HG03135 (cell line): Measurements from ENCODE around the gene MACO1.
"Not testable (repeated sequence)": the region's sequence is repeated elsewhere in the genome, so short reads cannot be mapped to it uniquely, and the experiment has no call there.

Experiments
- ATAC-seq: cut with Tn5 transposase; IDR thresholded peaks from one replicate; pipeline ENCODE4 v1.9.1; 2021; ENCODE audit warnings: mild to moderate bottlenecking, moderate library complexity; ENCODE audit not compliant: unreplicated experiment

Gene MACO1

DNA sequence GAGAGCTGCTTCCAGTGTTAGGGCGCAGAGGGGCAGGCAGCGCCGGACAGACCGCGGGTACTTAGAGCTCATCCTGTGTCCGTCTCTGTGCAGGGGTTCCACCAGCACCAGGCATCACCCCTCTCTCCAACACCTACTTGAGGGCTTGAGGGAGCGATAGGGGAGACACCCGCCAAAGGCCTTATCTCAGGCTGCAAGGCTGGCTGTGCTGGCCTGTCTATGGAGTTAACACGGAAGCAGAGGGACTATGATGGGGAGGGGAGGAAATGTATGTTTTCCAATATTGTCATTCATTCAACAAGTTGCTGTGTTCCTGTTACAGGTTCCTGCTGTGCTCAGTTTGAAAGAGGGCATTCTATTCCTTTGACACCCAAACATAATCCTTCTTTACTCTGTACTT, 10.0 kb upstream of the MACO1 start, which contains the start of gene RHCE:
Gene RHCE (minus strand): TSS at position 111 of the 400 bp plus-strand sequence. CDS start 39 bp downstream, at position 72.
- ATAC-seq: not testable (repeated sequence)

DNA sequence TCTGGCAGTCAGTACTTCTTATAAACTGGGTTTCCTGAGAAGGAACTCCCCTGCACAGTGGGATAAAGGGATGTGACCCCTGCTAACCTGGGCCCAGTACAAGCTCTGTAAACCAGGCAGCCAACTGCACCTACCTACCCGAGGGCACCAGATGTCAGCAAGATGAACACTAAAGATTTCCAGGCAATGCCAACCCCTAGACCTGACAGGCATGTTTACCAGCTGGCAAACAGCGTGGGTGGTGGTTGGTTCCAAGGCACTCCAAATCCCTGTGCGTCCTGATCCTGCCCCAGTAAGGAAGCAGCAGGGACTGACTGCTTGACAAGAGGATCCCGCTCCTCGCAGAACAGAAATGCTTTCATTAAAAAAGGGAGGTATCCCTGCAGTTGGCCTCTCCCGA, 7.5 kb upstream of the MACO1 start:
- not testable (repeated sequence) for ATAC-seq

DNA sequence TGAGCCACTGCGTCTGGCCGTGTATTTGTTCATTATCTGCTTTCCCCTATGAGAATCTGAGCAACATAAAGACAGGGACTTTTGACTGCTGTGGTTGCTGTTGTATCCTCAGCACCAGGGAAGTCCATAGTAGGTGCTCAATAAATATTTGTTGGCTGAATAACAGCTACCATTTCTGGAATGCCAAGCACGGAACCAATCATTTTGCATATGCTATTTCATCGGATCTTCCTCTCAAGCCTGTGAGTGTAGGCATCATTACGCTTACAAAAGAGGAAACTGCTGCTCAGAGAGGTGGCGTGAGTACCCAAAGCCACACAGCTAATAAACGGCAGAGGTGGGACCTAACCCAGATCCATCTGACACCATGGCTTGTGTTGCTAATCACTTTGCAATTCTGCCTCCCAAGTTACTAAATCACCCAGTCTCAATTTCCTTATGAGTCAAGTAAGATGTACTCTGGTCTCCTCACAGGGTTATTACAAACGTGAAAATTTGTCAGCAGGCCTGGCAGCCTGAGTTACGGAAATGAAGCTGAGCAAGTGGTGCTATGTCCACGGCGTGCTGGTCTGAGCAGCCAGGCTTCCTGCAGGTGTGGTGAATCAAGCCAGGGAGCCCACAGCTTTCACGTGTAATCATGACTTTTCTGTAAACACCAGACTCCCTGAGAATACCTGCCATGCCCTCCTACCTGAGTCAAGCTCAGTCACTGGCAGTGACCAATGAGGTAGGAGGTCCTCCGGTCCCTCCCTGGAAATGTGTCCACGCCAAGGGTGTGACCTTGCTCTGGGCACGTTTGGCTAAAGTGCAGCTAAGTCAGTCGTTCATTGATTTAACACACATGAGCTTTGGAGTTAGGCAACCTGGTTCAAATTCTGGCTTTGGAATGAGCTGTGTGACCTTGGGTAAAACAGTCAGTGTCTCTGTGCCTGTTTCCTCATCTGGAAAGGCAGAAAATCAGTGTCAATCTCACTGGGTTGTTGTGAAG, 5.3 kb upstream of the MACO1 start:
- ATAC-seq: no peak

DNA sequence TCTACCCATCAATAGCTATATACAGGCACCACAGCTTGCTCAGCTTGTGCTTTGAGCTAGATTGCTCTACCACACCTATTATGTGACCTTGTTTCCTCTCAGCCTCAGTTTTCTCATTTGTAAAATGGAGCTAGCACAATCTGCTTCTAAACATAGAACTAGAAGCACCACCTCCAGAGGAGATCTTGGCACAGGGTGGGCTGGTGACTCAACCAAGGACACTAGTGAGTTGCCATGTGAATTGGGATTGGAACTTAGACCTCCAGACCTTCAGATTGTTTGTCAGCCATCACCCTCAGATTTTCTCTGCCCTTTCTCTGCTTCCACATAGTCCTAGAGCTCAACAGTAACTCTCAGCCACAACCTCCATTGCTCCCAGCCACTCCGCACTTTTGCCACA, 3.0 kb upstream of the MACO1 start:
- ATAC-seq: no peak

DNA sequence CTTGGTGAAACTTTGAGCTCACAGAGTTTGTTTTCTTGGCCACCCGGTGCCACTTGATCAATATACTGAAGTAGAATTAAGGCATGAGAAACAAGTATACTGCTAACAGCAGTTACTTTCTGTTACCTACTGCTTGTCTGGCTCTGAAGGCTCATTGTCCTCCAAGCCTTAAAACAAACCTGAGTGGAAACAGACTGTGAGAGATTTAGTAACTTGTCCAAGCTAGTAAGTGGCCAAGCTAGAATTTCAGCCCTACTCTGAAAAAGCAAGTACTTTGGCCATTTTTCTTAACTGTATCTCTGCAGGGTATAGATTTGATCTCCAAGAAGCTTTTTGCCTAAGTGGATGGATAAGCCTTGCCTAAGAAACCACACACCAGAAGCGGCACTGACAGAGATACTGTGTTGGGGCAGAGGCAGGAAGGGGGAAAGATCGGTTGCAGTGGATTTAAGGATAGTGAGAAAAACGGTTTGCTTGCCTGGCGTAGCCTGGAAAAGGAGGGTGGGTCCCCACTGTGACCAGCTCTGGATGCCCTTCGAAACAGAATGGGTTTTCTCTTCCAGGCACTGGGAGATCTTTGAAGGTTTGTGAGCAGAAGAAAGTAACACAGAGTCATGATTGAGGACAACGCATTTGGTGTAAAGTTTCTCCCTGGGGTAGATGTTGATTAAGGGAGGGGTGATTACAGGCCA, 2.1 kb upstream of the MACO1 start:
- no peak for ATAC-seq

DNA sequence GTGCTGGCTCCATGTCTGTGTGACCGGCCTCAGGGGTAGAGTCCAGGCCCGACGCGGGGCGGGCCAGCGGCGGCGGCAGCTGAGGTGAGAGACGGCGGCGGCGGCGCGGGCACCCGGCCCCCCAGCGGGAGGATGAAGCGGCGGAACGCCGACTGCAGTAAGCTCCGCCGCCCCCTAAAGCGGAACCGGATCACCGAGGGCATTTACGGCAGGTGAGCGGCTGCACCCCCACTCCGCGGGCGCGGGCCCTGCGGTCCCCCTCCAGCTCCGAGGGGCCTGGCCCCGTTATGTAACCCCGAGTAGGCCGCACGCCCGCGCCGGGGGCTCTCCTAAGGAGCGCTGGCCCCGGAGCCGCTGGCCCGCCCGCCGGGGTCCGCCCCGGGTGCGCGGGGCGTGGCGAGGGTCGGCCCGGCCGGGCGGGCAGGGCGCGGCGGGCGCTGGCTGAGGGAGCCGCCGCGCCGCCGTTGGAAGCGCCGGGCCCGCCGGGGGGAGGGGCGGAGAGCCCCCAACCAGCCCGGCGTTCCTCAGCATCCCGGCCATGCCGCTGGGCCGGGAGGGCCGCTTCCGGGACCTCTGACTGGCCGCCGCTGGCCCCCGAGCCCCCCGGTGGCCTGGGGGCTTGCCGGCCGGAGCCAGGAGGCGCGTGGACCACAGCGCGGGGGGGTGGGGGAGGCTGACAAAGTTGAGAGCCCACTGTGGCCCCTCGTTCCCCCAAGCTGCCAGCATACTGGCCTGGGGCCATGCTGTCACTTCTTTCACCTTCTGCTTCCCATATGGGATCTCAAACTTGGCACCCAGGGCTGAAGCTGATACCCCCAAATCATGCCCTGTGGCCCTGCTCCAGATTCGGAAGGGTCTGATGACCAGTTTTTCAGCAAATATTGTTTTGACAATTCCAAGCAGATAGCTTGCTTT, 527 bp downstream of the MACO1 start:
- ATAC-seq: peak; percentile 27

DNA sequence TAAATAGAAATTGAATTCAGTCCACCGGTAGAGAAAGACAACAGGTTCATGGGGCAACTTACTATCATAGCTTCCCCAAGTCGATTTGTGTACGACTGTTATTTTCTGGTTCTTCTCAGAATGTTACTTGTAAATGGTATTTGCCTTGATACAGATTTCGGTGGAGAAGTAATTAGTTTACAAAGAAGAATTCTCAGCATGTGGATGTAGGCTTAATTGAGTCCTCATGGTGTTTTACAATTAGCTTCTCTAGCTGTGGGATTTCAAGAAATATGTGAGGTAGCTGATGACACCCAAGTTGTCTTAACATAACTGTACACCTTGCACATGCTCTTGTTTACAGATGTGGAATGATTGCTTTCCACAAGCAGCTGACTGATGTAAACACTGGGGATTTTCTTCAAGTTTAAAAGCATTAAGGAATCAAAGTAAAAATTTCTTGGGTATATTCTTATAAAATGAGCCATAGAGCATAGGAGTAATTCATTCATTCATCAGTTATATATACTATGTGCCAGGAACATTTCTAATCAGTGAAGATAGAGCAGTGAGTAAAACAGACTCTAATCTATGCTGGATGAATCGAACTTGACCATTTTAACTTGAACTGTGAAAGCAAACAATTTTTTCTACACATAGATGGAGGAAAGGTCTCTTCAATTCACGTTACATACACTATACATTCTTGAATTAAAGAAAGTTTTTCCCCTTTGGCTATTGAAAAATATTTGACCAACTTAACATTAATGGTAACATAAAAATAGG, 1.4 kb downstream of the MACO1 start:
- ATAC-seq: no peak

DNA sequence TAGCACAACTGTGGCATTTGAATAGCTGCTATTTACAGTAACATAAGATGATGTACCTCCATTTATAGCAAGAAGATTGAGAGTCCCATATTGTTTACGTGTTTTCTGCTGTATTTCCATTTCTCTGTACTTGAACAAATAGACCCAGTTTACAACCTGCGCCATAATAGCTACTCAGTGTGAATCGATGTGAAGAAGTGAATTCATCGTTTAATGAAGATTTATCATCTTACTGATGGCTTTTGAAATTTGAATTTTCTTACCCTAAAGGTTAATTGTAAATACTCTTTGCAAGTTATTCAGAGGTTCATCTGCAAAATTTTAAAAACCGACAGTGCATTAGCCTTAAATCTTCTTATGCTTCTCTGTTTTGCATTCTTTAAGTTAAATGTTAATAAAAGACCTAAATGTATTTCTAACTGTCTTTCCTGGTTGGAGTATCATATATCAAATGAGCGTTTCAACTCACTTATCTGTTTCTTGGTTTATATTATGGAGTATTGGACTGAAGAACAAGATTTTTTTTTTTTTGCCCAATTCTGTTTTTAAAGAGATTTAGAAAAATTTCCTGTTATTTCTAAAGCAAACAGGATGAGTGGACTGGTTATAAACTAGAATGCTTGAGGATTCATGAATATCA, 2.2 kb downstream of the MACO1 start:
- no peak for ATAC-seq

DNA sequence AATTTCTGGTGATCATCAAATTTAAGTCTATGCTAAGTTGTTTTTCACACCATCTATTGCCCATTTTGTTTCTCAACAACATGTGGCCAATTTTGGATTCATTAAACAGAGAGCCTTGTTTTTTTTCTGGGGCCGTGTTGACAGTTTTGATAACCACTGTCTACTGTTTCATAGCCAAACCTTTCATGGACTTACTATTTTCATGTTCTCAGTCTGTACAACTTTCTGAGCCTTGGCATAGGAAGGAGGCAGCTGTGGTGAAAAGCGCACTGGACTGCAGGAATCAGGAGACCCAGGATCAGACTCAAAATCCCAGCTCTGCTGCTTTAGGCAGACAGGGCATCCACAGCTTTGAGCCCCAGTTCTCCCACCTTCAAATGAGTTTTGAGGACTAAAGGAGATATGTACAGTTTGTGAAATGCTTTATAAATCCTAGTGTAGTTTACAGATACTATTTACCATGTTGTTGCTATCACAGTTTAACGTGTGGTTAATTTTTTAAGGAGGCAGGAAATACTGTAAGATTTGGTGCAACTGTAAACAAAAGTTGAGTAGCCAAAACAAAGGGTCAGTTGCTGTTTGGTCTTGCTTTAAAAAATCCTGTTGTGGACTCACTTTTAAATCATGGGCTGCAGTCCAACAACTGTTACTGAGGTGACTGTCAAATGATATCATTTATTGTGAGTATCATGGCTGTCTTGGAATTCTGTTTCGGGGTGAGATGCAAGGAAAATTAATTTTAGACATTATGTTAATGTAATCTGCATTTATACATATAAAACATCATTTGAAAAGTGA, 2.9 kb downstream of the MACO1 start:
- ATAC-seq: no peak

DNA sequence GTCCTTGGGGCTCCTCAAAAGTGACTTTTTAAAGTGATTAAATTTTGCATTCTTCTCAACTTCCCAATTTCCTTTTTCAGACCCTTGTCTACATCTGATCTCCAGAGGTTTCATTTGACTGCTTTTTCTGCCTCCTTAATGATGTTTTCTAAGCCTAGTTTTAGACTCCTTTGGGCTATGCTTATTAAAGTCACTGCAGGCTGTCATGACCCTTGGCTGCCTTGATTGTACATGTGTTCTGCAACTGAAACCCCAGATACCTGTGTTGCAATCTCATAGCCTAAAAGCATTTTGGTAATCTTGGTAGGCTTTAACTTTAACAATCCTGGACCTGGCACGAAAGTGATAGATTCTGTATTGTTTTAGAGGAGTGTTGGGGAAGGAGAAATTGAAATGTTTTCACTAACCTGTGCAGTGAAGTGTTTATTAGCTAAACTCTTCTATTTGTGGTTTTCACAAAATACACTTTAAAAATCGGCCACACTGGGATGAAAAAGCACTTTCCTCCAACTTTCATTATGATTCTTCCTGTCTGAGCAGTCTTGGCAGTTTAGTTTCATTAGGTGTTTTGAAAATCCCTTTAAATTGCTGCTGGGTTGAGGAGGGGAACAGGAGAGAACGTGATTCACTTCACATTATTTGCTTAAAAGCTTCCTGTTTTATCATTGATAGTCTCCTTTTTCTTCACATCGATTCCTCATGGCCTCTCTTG, 4.9 kb downstream of the MACO1 start:
- no peak for ATAC-seq

DNA sequence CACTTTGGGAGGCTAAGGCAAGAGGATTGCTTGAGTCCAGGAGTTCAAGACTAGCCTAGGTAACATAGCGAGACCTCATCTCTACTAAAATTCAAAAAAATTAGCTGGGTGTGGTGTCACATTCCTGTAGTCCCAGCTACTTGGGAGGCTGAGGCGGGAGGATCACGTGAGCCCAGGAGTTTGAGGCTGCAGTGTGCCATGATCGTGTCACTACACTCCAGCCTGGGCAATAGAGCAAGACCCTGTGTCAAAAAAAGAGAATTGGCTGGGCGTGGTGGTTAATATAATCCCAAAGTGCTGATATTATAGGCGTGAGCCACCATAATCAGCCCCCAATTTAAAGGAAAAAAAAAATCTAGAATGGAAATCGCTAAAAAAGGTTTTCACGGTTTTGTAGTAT, 7.0 kb downstream of the MACO1 start:
- no peak for ATAC-seq

DNA sequence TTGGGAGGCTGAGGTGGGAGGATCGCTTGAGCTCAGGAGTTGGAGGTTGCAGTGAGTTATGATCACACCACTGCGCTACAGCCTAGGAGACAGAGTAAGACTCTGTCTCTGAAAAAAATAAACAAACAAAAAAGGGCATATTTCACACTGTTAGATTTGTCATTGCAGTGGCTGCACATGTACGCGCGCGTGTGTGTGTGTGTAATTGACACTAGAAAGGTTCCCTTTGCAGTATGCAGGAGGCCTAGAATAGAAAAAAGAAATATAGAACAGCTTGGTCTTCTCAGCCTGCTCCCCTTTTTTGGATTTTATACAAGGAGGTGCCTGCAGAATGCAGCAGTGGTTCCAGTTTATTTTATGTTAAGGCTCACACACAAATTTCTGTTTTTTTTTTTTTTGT, 8.6 kb downstream of the MACO1 start:
- no peak for ATAC-seq

DNA sequence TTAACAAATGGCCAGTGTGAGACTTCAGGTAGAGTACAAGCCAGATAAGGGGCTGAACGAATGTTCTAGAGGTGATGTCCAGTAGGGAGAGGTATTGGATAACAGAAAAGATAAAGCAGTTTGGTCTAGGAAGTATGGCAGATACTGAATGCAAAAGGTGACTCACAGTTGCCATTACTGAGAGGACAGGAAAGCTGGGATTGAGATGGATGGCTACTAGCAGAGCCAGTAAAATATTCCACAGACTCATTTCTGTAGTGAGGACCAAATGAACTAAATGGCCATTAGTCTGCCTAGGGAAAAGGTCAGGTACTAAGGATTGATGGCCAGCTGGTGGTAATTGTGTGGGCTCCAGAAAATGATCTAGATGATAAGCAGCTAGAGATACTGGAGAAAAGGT, 11.5 kb downstream of the MACO1 start:
- ATAC-seq: no peak

DNA sequence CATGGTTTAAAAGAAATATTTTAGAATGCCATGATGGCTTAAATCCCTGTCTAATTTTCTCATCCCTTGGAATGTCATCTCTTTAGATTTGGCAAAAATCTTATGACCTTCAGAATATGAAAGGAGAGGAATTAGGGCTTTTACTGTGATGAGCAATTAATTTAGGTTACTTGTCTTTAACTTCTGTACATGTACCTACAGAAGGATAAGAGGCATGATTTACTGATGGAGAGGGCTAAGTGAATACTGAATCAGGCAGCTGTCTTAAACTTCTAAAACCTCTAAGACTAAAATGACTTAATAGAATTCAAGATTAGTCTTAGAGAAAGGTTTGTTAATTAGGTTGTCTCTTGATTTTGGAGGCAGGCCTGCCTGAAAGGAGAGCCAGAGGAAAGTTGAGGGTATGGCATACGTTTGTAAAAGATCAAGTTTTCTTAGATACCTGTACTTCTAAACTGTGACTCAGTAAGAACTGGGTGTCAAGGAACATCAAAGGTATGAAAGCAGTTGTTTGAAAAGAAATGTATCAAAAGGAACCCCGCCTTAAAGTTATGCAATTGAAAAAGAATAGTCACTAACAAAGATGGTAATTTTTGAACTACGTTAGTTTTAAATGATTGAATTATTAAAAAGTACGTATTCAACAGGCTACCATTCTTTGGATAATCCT, 12.5 kb downstream of the MACO1 start:
- no peak for ATAC-seq

DNA sequence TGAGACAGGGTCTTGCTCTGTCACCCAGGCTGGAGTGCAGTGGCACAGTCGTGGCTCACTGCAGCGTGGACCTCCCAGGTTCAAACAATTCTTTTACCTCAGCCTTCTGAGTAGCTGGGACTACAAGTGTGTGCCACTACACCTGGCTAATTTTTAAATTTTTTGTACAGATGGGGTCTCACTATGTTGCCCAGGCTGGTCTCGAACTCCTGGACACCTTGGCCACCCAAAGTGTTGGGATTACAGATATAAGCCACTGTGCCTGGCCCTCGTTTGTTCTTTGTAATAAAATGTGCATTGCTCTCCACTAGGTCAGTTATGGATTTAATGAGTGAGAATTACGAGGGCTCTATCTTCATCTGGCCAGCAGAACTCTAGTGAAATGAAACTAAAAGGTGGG, 13.9 kb downstream of the MACO1 start:
- not testable (repeated sequence) for ATAC-seq

DNA sequence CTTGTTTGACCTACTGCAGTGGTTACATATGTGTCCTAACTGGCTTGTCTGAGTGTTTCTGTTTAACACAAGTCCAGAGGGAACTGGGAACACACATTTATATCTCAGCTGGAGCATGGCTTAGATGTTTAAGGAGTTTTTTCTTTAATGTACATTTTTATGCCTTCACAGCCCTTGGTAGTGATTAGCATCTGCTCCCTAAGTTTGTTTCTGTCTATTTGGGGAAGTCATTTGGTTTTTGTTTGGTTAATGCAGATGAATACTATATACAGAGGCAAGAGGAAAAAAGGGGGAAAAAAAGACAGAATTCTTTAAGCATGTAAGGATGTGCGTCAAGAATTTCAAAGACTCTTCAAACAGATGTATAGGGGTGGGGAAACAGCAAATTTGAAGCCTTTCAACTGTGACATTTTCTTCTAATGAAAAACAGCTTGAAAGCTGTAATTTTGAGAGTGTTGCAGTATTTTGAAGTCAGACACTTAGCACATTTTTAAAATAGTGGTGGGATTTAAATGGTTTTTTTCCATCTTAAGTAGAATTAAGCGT, 15.4 kb downstream of the MACO1 start:
- no peak for ATAC-seq

DNA sequence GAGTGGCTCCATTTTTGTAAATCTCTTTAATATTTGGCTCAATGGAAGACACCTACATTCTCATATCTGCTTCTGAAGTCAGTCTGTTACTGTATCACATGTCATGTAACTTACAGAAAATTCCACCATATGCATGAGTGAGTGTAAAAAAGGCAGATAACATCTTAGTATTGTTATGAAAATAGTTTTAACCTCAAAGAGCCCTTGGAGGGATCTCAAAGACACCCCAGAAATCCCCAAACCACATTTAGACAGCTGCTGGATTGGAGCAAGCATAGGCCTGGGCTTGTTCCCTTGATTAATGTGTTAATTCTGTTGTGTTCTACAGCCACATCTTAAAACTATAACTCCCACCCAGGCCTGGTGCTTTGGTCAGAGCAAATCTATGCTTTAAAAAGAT, 16.9 kb downstream of the MACO1 start:
- ATAC-seq: no peak
